ENCODE data around the gene ARID5B.

GRCh38 chr10:61993711-61994401, 92.4 kb downstream of the ARID5B start:
- TF ChIP-seq CTCF (IDR thresholded peaks at IDR 0.05) (no peak), ZFX (IDR thresholded peaks at IDR 0.05; ENCODE audit: borderline replicate concordance) (no peak)
